Nephron progenitor cell (in vitro differentiated cells): ENCODE results near the gene TRMU.

Experiments
- DNase-seq: peaks from one replicate; pipeline ENCODE4 v3.0.0; 2021
- H3K27ac Mint-ChIP-seq: 2 replicates; pipeline ENCODE4 v1.8.0; 2021; ENCODE audit warnings: mild to moderate bottlenecking, moderate library complexity, mixed read lengths
- H3K27me3 Mint-ChIP-seq: 2 replicates; pipeline ENCODE4 v1.8.0; 2021; ENCODE audit warnings: mild to moderate bottlenecking, low read depth, mixed read lengths; ENCODE audit not compliant: poor library complexity
- H3K36me3 Mint-ChIP-seq: 2 replicates; pipeline ENCODE4 v1.8.0; 2021; ENCODE audit warnings: low read depth, mixed read lengths
- H3K4me1 Mint-ChIP-seq: 2 replicates; pipeline ENCODE4 v1.8.0; 2021; ENCODE audit warnings: mixed read lengths
- H3K4me3 Mint-ChIP-seq: 2 replicates; pipeline ENCODE4 v1.8.0; 2021; ENCODE audit warnings: mild to moderate bottlenecking, moderate library complexity, mixed read lengths
- H3K9me3 Mint-ChIP-seq: 2 replicates; pipeline ENCODE4 v1.8.0; 2021; ENCODE audit warnings: mild to moderate bottlenecking, moderate library complexity, mixed read lengths
- TF ChIP-seq, protein P1 (sequence below): fragments of 200-600 bp; sonication (generic); IDR thresholded peaks from 2 replicates; pipeline ENCODE4 v1.5.0; 2021; ENCODE audit warnings: antibody characterized with exemption

Gene TRMU

DNA sequence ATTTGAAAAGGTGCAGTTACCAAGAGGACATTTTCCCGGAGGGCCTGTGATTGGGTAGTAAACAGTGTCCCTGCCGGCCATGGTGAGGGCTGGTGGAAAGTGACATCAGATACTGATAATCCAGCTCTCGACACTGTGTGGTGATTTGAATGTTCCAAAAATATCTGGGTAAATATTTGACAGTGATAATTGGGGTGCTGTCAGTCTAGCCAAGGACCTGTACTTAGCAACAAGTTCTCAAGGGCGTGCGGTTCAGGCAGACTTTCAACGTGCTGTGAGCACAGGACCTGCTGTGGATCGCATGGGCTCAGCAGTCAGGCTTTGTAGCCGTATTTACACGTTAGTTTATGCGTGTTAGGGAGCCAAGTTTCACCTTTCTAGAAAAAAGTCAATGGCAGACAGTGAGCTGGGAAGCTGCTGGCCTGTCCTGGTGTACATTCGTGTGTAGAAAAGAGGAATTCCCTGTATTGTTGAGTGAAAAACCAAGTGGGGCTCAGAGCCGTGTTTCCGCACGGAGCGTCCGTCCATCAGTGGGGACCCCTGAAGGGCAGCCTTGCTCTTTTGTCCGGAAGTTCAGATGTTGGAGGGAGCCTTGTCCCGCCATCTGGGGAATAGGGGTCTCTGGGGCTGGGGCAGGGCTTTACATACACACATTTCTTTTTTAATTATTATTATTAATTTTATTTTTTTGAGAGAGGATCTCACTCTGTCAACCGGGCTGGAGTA, 11.3 kb downstream of the TRMU start:
- no peak for DNase-seq
- Mint-ChIP-seq H3K27ac (no peak overlapping the region), H3K27me3 (no peaks in the 10 kb centered on the region), H3K4me1 (no peaks in the 10 kb centered on the region), H3K4me3 (no peak overlapping the region), H3K36me3 (peaks cover 63% of the 10 kb centered on the region), H3K9me3 (no peaks in the 10 kb centered on the region)
- TF ChIP-seq, protein P1, sequence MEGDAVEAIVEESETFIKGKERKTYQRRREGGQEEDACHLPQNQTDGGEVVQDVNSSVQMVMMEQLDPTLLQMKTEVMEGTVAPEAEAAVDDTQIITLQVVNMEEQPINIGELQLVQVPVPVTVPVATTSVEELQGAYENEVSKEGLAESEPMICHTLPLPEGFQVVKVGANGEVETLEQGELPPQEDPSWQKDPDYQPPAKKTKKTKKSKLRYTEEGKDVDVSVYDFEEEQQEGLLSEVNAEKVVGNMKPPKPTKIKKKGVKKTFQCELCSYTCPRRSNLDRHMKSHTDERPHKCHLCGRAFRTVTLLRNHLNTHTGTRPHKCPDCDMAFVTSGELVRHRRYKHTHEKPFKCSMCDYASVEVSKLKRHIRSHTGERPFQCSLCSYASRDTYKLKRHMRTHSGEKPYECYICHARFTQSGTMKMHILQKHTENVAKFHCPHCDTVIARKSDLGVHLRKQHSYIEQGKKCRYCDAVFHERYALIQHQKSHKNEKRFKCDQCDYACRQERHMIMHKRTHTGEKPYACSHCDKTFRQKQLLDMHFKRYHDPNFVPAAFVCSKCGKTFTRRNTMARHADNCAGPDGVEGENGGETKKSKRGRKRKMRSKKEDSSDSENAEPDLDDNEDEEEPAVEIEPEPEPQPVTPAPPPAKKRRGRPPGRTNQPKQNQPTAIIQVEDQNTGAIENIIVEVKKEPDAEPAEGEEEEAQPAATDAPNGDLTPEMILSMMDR = no peak

DNA sequence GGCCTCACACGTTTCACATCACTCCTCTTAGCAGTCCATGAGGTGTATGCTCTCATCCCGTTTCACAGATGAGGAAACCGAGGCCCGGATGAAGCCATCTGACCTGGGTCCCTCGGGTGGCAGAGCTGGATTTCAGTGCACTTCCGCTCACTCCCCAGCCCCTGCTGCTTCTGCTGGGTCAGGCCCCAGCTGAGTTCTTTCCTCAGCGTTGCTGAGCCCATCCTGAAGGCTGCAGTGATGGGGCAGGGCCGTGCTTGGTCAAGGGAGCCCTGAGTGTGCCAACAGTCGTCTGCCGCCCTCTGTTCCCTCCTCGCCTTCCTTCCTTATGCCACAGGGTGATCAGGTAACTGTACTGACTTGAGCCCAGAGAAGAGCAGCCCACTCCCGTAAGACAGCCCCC, 12.1 kb downstream of the TRMU start:
- TF ChIP-seq, protein P1 = no peak
- no peak overlapping the region for H3K27ac Mint-ChIP-seq
- DNase-seq = no peak
- no peak overlapping the region for H3K4me3 Mint-ChIP-seq
- H3K27me3 Mint-ChIP-seq = no peaks in the 10 kb centered on the region
- no peaks in the 10 kb centered on the region for H3K4me1 Mint-ChIP-seq
- H3K36me3 Mint-ChIP-seq = peaks cover 61% of the 10 kb centered on the region
- no peaks in the 10 kb centered on the region for H3K9me3 Mint-ChIP-seq

DNA sequence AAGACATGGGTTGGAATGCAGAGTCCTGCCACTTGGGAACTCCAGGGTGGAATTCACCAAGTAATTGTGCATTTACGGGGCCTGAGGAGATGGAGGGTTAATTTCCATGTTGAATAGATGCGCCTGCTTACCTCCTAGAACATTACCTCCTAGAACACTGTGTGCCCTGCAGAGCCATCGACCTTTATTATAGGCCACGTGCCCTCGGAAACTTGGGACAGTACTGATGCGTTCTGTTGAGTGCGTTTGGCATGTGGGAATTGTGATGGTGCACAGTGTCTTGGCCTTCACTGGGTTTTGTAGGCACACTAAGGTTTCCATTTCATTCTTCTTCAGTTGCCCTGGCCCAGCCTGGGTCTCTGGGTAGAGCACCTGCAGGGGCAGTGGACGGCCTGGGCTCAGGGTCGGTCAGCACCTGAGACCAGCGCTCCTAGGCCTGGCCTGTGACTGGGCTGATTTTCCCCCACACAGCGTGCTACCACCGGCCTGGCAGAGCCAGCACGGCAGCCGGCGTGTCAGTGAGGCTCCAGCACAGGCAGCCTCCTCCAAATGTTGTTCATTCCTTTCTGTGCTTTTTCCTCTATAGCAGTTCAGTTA, 12.7 kb downstream of the TRMU start:
- Mint-ChIP-seq H3K4me1 (no peaks in the 10 kb centered on the region), H3K36me3 (peaks cover 63% of the 10 kb centered on the region), H3K4me3 (no peak overlapping the region), H3K27ac (no peak overlapping the region), H3K9me3 (no peaks in the 10 kb centered on the region), H3K27me3 (no peaks in the 10 kb centered on the region)
- TF ChIP-seq, protein P1 = no peak
- DNase-seq = no peak

GRCh38 chr22:46349238-46349637, 13.7 kb downstream of the TRMU start:
- Mint-ChIP-seq H3K4me3 (no peak overlapping the region), H3K27me3 (no peaks in the 10 kb centered on the region), H3K4me1 (no peaks in the 10 kb centered on the region), H3K36me3 (peaks cover 54% of the 10 kb centered on the region), H3K9me3 (no peaks in the 10 kb centered on the region), H3K27ac (no peak overlapping the region)
- TF ChIP-seq, protein P1 = no peak
- no peak for DNase-seq

DNA sequence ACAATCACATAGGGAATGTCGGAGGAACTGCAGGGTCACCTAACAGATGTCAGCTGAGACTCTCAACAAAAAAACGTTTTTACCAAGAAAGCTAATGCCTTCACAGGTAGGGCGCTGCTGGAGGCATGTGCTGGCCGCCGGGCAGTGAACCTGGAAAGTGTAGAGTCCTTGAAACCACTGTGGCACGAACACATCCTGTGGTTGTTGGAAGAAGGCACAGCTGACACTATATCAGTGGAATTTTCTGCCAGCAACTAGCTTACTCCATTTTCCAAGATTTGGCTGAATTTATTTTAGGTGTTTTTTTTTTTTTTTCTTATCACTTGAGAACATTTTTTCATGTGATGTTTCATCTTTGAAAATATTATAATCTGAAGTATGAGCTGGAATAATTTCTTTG, 14.2 kb downstream of the TRMU start:
- H3K27me3 Mint-ChIP-seq = no peaks in the 10 kb centered on the region
- H3K27ac Mint-ChIP-seq = no peak overlapping the region
- TF ChIP-seq, protein P1 = no peak
- H3K9me3 Mint-ChIP-seq = no peaks in the 10 kb centered on the region
- no peaks in the 10 kb centered on the region for H3K4me1 Mint-ChIP-seq
- DNase-seq = no peak
- peaks cover 50% of the 10 kb centered on the region for H3K36me3 Mint-ChIP-seq
- H3K4me3 Mint-ChIP-seq = no peak overlapping the region

DNA sequence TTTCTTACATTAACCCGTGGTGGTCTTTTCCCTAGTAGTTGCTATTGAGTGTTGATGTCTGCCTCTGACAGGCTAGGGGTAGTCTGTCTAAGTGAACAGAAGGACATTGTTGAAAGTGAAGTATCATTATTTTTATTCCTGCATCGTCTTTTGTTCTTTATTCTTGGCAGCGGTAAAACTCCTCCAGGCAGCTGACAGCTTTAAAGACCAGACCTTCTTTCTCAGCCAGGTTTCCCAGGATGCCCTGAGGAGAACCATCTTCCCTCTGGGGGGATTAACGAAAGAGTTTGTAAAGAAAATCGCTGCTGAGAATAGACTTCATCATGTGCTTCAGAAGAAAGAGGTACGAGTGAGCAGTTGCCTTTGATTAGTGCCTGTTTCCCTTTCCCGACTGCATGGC, 14.6 kb downstream of the TRMU start:
- TF ChIP-seq, protein P1 = no peak
- H3K36me3 Mint-ChIP-seq = peaks cover 48% of the 10 kb centered on the region
- H3K27me3 Mint-ChIP-seq = no peaks in the 10 kb centered on the region
- no peak for DNase-seq
- H3K27ac Mint-ChIP-seq = no peak overlapping the region
- H3K4me1 Mint-ChIP-seq = no peaks in the 10 kb centered on the region
- no peak overlapping the region for H3K4me3 Mint-ChIP-seq
- no peaks in the 10 kb centered on the region for H3K9me3 Mint-ChIP-seq
